ENCODE results near the gene IFI27L1.

GRCh38 chr14:94120667-94121340 lies 39.7 kb downstream of the IFI27L1 start:
- no peak for TF ChIP-seq GATA3 (IDR thresholded peaks at IDR 0.05; ENCODE audit: low read depth, low read length)
- no peak for TF ChIP-seq GATA2 (IDR thresholded peaks at IDR 0.05; ENCODE audit: low read depth, low read length)
